GM19351 (cell line): Measurements from ENCODE around the gene IL36RN.

ENCODE experiments used
- ATAC-seq: cut with Tn5 transposase; IDR thresholded peaks from one replicate; pipeline ENCODE4 v1.9.1; 2021; ENCODE audit warnings: mild to moderate bottlenecking, moderate library complexity; ENCODE audit not compliant: unreplicated experiment

Gene IL36RN

DNA sequence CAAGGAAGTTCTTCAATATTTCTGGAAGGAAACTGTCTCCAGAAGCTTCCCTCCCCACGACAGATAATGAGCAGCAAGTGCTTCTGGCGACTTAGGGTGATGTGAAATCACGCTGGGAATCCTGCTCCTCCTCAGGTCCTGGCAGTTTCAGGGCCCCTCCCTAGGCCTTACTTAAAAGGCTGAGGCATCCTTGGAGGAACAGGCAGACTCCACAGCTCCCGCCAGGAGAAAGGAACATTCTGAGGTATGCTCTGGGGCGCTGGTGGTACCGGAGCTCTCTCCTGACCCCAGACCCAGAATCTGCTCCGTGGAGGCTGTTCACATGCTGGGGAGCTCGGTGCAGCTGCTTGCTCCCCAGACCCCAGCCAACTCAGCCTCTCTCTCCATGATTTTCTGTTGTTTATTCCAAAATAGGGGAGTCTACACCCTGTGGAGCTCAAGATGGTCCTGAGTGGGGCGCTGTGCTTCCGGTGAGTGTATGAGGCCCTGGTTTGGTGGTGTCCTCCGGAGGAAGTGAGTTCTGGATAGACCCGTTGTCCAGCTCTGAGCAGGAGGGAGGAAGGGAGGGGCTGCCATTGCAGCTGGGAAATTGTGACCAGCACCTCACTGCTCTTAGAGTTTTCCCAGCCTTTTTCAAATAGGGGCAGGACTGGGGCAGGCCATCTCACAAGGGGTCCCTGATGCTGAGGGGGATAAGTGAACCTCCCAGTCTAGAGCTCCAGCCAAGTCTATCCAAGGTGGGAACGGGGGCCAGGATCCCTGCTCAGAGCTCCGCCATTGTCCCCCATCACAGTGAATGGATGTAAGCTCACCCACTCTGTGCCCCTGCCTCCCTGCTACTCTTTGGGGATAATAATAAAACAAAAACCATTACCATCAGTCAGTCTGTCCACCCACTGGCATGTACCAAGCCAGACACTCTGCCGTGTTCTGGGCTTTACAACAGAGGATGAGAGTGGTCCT is at the start of gene IL36RN:
TSS of gene IL36RN (plus strand) at position 201 of the 963 bp plus-strand sequence. CDS start at position 442, 241 bp downstream.
- no peak for ATAC-seq

DNA sequence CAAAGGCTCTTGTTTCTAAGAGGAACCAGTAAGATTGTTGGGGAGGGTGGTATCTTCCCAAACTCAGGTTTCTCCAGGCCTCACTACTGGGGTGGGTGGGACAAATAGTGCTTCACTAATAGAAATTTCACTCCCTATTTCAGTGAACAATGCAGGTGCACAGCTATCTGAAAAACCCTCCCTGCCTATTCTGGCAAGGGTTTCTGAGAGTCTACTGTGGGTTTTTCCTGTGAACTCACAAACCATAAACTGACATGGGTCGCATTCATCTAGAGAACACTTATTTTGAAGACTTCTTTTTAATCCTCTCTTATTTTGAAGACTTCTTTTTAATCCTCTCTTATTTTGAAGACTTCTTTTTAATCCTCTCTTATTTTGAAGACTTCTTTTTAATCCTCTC is 49.4 kb upstream of the IL36RN start:
- no peak for ATAC-seq

DNA sequence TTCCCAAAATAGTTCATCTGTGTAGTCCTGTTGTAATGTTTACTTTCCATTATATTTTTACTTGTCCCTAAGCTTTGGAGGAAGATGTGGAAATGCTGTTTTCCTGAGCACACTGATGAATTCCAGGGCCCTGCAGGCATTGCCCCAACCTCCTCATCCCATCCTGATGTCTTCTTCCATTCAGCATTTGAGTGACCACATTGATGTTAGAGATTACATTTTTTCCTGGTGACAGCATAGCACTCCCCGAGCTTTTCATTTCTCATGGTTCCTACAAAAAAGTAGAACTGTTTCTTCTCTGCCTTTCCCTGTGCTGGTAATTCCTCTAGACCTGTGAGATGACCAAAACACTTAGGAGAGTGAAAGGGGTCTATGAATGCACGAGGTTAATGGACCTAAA is 48.9 kb upstream of the IL36RN start:
- no peak for ATAC-seq

DNA sequence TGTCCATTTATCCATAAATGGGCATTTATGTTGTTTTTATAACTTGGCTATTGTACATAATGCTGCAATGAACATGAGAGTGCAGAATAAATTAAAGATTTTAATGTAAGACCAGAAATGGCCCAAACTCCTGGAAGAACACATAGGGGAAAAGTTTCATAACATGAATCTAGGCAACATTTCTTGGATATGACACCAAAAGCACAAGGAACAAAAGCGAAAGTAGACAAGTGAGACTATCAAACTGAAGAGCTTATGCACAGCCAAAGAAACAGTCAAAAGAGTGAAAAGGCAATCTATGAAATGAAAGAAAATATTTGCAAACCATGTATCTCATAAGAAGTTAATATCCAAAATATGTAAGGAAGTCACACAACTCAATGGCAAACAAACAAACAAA is 47.9 kb upstream of the IL36RN start:
- no peak for ATAC-seq

DNA sequence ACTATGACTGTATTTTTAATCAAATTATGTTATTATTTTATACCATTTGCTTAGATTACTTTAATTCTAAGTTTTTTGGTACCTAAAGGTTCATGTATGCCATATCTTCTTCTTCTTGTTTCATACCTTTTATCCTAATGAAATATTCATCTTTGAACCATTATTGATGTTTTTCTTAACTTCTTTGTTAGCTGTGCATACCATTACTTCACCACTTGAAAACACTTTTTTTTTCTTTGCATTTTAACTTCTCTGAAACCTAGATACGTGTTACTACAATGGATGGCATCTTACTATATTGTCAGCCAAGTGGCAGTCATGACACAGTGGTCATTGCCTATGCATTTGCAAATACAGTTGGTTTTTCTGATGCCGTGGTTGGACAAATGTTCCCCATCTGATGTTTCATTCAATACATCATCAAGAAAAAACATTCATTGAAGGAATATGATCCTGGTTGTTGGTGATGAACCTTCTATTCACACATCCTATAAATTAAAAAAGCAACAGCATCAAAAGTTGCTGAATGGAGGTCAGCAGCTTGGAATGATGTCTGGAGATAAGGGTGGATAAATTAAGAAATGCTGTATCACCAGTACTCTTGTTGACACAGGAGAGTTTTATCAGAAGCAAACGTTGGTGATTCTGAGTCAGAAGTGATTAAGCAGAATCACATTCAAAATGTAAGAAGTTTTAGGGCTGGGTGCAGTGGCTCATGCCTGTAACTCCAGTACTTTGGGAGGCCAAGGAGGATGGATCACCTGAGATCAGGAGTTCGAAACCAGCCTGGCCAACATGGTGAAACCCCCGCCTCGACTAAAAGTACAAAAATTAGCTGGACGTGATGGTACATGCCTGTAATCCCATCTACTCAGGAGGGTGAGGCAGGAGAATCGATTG is 46.3 kb upstream of the IL36RN start:
- no peak for ATAC-seq

DNA sequence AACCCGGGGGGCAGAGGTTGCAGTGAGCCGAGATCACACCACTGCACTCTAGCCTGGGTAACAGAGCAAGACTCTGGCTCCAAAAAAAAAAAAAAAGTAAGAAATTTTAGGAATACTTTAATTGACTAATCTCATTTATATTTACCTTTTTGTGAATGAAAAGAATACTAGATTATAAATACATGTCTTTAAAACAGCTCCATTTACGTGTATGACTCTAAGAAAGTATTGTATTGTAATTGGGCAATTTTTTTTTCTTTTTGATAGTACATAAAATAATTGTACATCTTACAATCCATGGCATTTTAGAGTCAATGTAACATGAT is 45.7 kb upstream of the IL36RN start:
- ATAC-seq, result no peak

DNA sequence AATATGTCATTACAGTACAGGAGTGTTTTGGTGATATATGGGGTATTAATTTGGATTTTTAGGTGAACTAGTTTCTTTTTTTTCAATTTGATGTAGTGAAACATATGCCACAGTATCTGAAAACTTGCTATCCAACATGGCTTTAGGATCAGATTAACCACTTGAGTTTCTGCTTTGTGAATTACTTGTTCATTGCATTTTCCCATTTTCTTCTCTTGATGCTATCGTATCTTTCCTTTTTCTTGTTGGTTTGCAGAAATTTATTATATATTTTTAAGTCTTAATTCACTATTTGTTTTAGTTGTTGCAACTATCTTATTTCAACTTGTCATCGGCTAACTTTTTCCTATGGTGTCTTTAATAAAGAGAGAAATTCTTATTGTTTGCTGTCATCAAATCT is 44.9 kb upstream of the IL36RN start:
- ATAC-seq, result no peak

DNA sequence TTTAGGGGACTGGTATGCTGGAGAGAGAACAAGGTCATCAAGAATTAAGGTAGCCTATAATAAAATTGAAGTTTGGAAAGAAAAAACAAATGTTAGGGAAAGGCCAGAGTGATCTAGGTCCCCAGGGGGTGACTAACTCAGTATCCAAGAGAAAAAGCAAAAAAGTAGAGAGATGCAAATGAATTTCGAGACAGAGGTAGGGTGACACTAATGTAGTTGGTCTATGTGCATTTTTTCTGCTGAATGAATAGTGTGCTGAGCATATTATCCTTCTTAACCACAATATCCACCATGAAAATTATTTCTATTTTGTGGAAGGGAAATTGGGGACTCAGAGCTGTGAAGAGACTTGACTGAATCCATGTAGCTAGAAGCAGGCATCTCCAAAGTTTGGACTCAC is 44.0 kb upstream of the IL36RN start:
- no peak for ATAC-seq

DNA sequence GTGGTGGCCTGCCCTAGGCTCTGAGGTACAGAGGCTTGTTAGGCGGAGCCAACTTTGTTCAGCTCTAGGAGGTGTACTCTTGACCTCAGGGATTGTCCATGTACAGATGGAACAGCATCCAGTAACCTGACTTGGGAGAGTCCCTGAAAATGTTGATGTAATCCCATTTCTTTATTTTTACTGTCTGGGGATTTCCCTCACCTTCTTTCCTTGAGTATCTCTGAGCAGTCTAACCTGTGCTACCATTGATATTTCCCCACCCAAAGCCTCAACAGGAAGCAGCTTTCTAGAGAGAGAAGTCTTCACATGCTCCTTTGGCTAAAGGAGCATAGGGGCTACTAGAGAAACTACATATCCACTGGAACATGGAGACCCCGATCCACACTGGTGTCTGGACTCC is 43.3 kb upstream of the IL36RN start:
- no peak for ATAC-seq

DNA sequence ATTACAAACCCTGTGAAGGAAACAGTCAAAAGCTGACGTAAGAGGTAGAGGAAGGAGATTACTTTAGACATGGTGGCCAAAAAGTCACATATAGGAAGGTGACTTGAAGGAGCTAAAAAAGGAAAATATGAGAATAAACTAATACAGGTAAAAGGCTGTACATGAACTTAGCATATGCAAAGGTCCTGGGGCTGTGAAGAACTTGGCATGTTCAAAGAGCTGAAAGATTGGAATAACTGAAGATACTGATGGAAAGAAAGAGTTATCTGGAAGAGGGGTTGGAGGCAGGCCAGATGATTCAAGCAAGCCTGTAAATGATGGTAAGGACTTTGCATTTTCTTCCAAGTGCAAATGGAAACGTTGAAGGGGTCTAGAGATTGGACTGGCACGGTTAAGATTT is 40.5 kb upstream of the IL36RN start:
- ATAC-seq, result no peak

DNA sequence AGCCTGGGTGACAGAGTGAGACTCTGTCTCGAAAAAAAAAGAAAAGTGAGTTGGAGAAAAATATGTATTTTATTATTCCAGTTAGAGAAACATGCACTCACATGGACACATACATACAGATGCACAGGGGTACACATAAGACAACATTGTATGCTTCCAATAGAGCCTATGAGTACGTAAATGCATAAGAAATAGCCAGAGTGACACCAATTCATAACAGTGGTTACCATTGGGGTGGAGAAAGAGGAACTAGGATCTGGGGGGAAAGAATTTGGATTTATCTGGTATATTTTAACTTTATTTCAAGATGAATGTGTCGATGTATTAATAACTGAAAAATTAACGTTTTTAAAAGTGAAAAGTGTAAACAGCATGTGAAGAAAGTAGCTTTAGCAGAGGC is 37.7 kb upstream of the IL36RN start:
- ATAC-seq, result no peak

DNA sequence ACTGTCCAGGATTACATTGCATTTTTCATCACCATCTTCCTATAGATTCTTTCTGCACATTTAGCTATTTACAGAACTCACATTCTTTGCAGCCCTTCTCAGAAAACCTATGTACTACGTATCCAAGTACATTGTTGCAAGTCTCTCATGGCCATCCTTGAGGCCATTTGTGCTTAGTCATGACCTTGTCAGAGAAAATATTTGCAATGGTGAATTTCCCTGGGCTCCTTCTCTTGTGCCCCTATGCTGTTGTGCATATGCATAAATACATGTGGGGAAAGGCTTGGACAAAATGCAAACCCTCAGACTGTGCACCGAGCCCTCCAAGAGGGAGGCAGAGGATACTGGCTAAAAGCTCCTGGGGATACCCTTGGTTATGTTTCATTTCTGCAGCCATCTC is 34.2 kb upstream of the IL36RN start:
- ATAC-seq, result no peak

DNA sequence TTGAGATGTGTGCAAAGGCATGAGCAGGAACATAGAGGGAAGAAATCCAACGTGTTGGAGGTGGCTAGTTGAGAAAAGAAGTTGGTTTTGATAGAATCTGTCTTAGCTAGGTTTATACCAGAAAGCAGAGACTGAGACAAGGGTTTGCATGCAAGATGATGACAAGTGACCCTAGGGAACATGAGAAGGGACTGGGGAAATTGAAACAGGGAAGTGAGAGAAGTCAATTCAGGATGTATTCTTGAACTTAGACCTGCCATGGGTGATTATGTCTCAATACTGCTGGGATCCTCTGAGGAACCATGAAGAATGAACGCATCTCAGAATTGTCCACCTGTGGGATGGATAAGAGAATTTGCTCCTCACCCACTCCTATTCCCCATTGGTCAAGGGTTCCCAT is 33.3 kb upstream of the IL36RN start:
- ATAC-seq, result no peak

DNA sequence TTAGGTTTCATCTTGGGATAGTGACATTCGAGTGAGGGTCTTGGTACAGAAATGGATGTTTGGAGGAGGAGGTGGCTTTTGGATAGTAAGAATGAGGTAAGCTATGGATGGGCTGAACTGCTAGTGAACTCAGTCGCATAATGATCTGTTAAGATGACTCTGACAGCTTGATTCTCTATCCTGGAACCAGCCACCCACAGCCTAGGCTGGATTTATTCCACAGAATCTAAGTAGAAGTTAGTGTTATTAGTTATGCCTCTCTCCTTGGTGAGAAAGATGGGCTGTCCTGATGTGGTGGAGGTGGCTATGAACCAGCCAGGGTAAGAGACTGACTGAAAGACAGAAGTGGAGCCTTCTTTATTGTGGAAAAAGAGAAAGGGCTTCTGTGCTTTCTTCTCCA is 31.3 kb upstream of the IL36RN start:
- no peak for ATAC-seq

DNA sequence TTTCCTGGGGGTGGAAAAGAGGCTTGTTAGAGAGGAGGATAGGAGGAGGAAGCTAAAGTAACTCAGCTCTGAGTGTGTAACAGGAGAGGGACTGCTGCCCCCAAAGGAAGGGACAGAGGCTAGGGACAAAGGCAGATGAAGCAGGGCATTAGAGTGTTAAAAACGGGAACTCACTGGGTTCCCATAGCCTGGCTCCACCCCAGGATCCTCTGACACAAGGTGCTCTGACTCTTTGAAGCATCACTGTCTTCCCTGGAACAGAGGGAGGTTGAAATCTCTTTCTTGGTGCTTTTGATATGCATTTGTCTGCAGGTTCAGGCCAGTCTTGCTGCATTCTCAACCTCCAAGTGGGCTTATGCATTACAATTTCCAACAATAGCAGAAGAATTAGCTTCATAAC is 30.9 kb upstream of the IL36RN start:
- ATAC-seq, result no peak

DNA sequence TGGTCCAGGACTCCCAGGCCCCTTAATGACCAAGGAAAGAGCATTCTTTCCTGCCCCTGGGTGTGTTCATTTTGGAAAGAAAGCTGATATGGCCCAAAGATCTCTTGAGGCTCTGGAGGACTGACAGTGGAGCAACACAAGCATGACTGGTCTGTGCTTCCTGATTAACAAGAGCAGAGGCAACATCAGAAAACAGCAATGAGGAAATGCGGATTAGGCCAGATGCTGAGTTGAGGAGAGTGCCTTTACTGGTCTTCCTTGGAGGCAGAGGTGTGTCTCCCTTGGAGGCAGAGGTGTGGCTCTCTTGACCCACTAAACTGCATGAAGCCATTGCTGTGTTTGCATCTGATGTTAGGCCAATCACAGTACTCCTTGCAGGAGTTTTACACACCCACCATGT is 26.3 kb upstream of the IL36RN start:
- no peak for ATAC-seq

DNA sequence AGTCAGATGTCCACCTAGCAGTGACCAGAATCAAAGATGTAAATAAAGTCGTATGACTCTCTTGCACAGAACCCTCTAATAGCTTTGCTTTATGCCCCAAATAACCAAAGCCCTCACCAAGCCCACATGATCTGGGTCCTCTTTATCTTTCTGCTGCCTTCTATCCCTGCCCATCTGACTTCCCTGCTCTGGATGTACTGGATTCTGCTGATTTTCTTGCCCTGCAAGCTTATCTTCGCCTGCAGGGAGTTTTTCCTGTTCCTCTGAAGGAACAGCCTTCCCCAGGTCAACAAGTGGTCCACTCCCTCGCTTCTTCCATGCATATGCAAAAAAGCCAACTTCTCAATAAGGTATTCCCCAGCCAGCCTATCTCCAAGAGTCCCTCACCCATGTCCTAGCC is 25.0 kb upstream of the IL36RN start:
- no peak for ATAC-seq

DNA sequence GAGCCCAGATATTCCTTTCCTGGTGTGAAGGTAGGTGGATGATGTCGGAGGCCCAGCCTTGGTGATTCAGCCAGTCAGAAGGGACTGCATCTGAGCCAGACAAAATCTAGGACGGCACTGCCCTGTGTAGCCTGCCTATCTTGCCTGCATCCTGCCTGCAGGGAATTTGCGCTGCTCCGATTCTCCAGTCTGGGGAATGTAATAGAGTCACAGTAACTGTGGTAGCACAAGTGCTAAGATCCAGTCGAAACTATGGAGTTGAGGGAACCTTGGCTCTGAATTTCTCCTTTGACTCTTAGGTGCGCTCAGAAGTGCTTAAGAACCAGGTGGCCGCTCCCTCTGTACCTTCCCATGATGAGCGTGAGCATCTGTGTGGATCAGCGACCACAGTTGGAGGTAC is 22.2 kb upstream of the IL36RN start:
- ATAC-seq, result no peak

DNA sequence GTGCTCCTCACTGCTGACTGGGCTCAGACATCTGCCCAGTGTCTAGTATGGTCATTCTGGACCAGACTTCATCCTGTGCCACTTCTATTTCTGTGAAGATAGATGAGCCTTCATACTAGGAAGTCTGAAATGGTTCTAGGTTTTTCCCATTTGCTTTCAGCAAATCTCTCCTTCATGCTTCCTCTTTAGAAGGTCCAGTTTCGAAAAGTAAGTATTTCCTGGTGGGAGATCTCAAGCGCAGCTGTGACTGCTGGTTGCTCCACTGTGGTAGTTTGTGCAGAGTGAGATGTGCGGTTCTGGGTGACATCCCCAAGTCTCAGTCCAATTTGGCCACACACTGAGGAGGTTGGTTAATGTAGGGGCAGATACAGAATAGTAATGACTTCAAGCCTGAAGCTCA is 20.7 kb upstream of the IL36RN start:
- ATAC-seq, result no peak

DNA sequence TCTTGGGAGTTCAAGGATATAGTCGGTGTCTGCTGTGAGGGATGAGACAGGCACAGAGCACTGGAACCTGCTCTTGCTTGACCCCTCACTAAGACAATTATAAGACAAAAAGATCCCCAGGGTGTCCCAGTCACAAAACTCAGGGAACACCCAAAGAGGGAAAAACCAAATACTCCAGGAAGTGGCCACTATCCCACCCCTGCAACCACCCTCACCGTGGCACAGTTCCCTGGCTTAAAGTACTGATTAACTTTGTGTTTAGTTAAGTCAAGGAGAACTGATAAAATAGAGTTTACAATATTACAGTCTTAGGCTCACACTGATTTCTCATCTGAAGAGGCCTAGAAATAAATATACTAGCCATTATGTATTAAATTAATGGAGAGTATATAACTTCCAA is 19.8 kb upstream of the IL36RN start:
- no peak for ATAC-seq

DNA sequence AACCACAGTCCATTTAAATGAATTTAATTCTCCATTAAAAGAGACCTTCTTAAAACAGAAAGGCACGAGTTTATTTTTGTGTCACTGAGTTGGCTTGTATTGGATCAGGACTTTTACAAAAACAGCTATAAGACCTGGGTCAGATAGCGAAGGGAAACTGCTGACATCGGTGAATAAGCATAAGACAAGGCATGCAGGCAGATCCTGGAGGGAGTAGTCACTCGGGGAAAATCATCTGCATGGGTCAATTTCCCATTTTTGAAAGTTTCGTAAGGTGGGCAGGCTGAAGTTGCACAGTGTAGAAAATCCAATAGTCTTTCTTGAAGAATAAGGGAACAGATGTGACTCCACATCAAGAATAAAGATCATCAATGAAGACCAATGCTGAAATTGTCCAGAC is 19.3 kb upstream of the IL36RN start:
- ATAC-seq, result no peak

DNA sequence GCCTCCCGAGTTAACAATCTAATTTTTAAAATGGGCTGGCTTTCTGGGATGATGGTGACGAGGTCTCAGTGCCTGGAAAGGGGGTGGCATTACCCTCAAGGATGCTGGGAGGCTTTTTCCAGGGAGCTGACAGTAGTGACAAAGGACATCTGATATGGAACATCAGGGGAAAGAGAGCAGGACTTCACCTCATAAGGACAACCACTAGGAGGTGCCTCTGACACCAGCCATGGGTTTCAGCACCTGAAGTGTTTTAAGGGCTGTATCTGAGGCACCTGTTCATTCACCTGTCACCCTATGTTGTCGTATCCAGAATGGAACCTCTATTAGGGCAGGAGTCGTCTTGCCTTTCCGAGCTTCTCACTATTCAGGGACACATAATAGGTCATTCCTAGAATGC is 17.1 kb upstream of the IL36RN start:
- ATAC-seq, result no peak
